ENCODE results near the gene MAST3. TPM values are rescaled to one million over a fixed set of nuclear protein-coding genes. Genes with fewer than 3 reads are reported as not detected.

MAST3 gene
- total RNA-seq, 1 experiment from 2014 or later: 10.4 TPM

GRCh38 chr19:18157465-18158063 lies 60.0 kb downstream of the MAST3 start:
- Histone ChIP-seq H3K4ac (ENCODE audit: low read depth, low read length) (no peak overlapping the region), H3T11ph (ENCODE audit: low read length) (no peak overlapping the region), H3K79me1 (ENCODE audit: insufficient read depth, low read depth, low read length, poor library complexity, severe bottlenecking) (no peaks in the 10 kb centered on the region), H3K27me3 (ENCODE audit: insufficient read depth, low read length) (no peaks in the 10 kb centered on the region), H2AK5ac (ENCODE audit: insufficient read length, low read length) (no peak overlapping the region), H3K4me2 (ENCODE audit: insufficient read depth, insufficient read length, low read length) (no peak overlapping the region), H3K56ac (ENCODE audit: insufficient read length, low read depth, low read length) (no peak overlapping the region), H3K23me2 (ENCODE audit: insufficient read length, low read depth, low read length, poor library complexity, severe bottlenecking) (peaks cover 9% of the 10 kb centered on the region), H2AFZ (ENCODE audit: low read length) (no peak overlapping the region), H3K9me3 (ENCODE audit: control insufficient read depth, low read depth, low read length) (no peaks in the 10 kb centered on the region), H3K14ac (ENCODE audit: insufficient read depth, low read length) (no peak overlapping the region), H3K79me2 (ENCODE audit: insufficient read depth, low read length) (no peaks in the 10 kb centered on the region), H2BK5ac (ENCODE audit: insufficient read length, low read length) (no peak overlapping the region), H4K91ac (ENCODE audit: insufficient read length, low read depth, low read length) (no peak overlapping the region), H3K18ac (ENCODE audit: insufficient read length, low read depth, low read length) (no peak overlapping the region), H2BK12ac (ENCODE audit: insufficient read length, low read depth, low read length) (no peak overlapping the region), H4K8ac (replicated peaks; ENCODE audit: insufficient read length, low read depth, low read length) (no peak overlapping the region), H2BK120ac (ENCODE audit: low read depth, low read length, poor library complexity, severe bottlenecking) (no peak overlapping the region), H2BK20ac (ENCODE audit: low read depth, low read length, poor library complexity, severe bottlenecking) (no peak overlapping the region), H3K23ac (ENCODE audit: insufficient read length, low read depth, low read length) (no peak overlapping the region), H4K5ac (ENCODE audit: insufficient read length, low read depth, low read length) (no peak overlapping the region), H2BK15ac (ENCODE audit: low read depth, low read length) (no peak overlapping the region), H3K27ac (ENCODE audit: insufficient read length, low read depth, low read length) (no peak overlapping the region), H3K9ac (ENCODE audit: extremely low read depth, insufficient read length, low read length) (no peak overlapping the region), H4K20me1 (ENCODE audit: control insufficient read depth, insufficient read depth, insufficient read length) (peaks cover 4% of the 10 kb centered on the region), H3K4me1 (ENCODE audit: insufficient read depth, low read length) (0 out of 2 replicates have a peak, but pooled peaks cover 2% of the 10 kb centered on the region)
- Mint-ChIP-seq H3K36me3 (ENCODE audit: insufficient read depth in 1 of 3, low read depth in 3 of 3) (peaks cover 7 to 23% (median 22%) of the 10 kb centered on the region in 3 experiments; a peak in 6 of 7 replicates), H3K4me3 (no peak overlapping the region), H3K9me3 (no peaks in the 10 kb centered on the region), H3K27ac (peak overlapping the region in 2 of 3 experiments; percentile 39 to 58; a peak in 1 of 7 replicates), H3K4me1 (peaks cover 13 to 30% of the 10 kb centered on the region in 2 experiments), H3K27me3 (ENCODE audit: low read depth) (no peaks in the 10 kb centered on the region)
- TF ChIP-seq CTCF (conservative IDR thresholded peaks at IDR 0.05): no peak
- peak; percentile 76 for DNase-seq
- WGBS (ENCODE audit: extremely low coverage, insufficient read length, low lambda C conversion rate): no CpG with 5 or more reads among the region's 18 CpGs

Measured in H9 (cell line).